Measurements from ENCODE around the gene SH3BGR.
"Not testable (repeated sequence)": the region's sequence is repeated elsewhere in the genome, so short reads cannot be mapped to it uniquely, and the experiment has no call there.

The SH3BGR gene

DNA sequence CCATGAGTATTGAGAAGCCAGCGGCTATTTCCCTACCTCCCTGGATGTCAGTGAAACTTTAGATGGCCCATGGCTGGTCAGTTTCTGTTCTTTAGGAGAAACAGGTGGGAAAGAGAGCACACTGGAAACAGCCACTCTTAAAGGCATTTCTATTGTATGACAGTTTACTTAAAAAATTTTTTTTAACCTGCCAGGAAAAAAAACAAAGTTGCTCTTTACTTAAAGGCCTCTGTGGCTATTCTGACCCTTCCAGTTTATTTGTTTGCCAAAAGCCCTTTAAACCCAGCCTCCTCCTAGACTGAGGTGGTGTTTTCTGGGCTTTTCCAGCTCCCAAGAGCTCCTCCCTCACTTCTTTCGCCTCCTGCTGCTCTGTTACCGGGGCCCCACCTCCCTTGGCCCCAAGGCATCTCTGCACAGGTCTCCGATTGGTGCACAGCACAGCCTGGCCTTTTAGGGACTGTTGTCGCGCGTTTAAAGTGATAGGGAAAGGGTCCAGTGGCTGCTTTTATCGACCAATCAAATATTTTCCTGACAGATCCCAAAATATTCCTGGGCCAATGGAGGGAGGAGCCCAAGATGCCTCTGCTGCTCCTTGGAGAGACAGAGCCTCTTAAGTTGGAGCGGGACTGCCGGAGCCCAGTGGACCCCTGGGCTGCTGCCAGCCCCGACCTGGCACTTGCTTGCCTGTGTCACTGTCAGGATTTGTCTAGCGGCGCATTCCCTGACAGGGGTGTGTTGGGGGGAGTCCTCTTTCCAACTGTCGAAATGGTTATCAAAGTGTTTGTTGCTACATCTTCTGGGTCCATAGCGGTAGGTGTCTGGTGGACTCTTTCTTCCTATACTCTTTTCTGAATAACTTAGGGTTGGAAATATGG, at the start of gene SH3BGR:
TSS of gene SH3BGR (plus strand) at position 639 of the 875 bp plus-strand sequence. CDS start at position 766, 127 bp downstream.
- no peak for DNase-seq (ENCODE audit: low read depth, low spot score)
- no peak within 1 kb of the TSS for H3K4me3 ChIP-seq (ENCODE audit: low read depth, low read length)
- POLR2A ChIA-PET, result no interaction called here
- TF ChIP-seq, protein P1, sequence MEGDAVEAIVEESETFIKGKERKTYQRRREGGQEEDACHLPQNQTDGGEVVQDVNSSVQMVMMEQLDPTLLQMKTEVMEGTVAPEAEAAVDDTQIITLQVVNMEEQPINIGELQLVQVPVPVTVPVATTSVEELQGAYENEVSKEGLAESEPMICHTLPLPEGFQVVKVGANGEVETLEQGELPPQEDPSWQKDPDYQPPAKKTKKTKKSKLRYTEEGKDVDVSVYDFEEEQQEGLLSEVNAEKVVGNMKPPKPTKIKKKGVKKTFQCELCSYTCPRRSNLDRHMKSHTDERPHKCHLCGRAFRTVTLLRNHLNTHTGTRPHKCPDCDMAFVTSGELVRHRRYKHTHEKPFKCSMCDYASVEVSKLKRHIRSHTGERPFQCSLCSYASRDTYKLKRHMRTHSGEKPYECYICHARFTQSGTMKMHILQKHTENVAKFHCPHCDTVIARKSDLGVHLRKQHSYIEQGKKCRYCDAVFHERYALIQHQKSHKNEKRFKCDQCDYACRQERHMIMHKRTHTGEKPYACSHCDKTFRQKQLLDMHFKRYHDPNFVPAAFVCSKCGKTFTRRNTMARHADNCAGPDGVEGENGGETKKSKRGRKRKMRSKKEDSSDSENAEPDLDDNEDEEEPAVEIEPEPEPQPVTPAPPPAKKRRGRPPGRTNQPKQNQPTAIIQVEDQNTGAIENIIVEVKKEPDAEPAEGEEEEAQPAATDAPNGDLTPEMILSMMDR (IDR thresholded peaks at IDR 0.05; ENCODE audit: insufficient read depth, low read length, missing control alignments), result no peak
- CTCF ChIA-PET, result no interaction called here

DNA sequence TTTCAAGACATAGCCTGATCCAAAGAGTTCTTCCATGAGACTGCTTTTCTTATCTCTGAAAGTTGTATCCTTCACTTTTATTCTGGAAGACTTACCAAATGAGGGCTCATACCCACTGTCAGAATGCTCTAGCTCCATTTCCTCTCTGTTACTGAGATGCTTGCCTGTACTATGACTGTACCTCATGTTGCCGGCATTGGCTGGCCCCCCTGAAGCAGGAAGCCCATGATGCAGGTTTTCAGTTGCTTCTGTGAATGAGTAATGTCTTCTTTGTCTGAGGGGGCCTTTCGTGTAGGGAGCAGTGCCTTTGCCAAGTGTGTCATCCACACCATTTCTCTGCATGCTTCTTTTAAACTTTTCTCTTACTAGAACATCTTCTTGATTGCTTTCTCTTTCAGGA, 45.7 kb upstream of the SH3BGR start:
- TF ChIP-seq, protein P1 (IDR thresholded peaks at IDR 0.05; ENCODE audit: insufficient read depth, low read length, missing control alignments), result no peak
- ChIA-PET POLR2A (no interaction called here), CTCF (interaction anchor here (2.2 kb wide), 1 partner anchor 15 kb away, joined by 12 read pairs; no protein-coding TSS in a partner anchor)
- H3K4me3 ChIP-seq (ENCODE audit: low read depth, low read length), result no peak overlapping the region
- DNase-seq (ENCODE audit: low read depth, low spot score), result no peak

DNA sequence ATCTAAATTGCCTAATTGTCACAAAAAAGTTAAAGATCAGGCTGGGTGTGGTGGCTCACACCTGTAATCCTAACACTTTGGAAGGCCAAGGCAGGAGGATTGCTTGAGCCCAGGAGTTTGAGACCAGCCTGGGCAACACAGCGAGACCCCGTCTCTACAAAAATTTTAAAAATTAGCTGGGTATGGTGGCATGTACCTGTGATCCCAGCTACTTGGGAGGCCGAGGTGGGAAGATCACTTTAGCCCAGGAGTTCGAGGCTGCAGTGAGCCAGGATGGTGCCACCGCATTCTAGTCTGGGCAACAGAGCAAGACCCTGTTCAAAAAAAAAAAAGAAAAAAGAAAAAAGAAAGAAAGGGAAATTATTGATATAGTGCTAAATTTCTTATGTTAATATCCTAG, 32.6 kb upstream of the SH3BGR start:
- CTCF ChIA-PET, result interaction anchor here (1.7 kb wide), 1 partner anchor 22 kb away, joined by 8 read pairs; no protein-coding TSS in a partner anchor
- not testable (repeated sequence) for H3K4me3 ChIP-seq (ENCODE audit: low read depth, low read length); DNase-seq (ENCODE audit: low read depth, low spot score)
- POLR2A ChIA-PET, result interaction anchor here (0.7 kb wide), 1 partner anchor 24 kb away, joined by 3 read pairs; no protein-coding TSS in a partner anchor

DNA sequence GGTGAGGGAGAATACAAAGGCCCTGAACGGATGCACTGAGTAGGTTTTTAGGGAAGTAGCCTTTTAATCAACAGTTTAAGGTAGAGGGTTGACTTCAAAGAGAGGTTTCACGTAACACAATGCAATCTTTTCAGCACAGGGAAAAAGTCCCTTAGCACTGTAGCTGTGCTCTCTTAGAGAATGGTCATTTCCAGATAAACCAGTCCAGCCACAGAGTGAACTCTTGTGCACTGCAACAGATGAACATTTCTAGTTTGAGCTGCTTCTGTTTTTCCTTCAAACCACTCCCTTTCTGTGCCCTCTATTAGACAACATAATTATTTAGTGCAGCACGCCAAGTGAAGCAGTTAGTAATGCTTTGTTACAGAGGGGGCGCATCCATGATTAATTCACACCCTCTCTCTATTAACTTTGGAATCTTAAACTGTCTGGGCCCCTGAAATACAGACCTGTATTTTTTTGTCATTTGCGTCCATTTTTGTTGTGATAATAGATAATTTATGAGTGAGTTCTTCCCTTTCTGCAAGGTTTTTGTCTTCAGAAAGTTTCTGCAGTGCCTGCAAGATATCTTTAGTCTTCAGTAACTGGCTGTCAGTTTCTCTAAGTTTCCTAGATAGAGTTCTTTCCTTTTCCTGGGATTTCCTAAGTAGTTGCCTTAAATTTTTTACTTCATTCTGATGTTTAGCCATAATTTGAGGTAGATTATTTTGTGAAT, 29.1 kb upstream of the SH3BGR start:
- H3K4me3 ChIP-seq (ENCODE audit: low read depth, low read length), result no peak overlapping the region
- DNase-seq (ENCODE audit: low read depth, low spot score), result no peak
- TF ChIP-seq, protein P1 (IDR thresholded peaks at IDR 0.05; ENCODE audit: insufficient read depth, low read length, missing control alignments), result no peak
- ChIA-PET CTCF (interaction anchor here (1.2 to 6.1 kb wide), 3 partner anchors 18 to 31 kb away, joined by 4 to 28 read pairs (median 6); no protein-coding TSS in a partner anchor), POLR2A (interaction anchor here (0.7 kb wide), 1 partner anchor 40 kb away, joined by 3 read pairs; no protein-coding TSS in a partner anchor)

DNA sequence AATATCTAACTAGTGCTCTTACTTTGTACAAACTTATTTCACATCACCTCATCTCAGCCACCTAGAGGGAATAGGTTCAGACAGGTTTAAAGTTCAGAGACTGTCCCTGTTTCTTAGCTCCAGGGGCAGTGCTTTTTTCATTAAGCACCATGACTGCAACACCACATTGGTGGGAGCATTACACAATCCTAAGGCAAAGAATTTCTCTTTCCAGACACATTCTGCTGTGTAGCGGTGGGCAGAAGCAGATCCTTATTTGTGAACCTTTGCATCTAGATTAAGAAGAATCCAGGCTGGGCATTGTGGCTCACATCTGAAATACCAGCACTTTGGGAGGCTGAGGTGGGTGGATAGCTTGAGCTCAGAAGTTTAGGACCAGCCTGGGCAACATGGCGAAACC, 22.3 kb upstream of the SH3BGR start:
- POLR2A ChIA-PET, result no interaction called here

DNA sequence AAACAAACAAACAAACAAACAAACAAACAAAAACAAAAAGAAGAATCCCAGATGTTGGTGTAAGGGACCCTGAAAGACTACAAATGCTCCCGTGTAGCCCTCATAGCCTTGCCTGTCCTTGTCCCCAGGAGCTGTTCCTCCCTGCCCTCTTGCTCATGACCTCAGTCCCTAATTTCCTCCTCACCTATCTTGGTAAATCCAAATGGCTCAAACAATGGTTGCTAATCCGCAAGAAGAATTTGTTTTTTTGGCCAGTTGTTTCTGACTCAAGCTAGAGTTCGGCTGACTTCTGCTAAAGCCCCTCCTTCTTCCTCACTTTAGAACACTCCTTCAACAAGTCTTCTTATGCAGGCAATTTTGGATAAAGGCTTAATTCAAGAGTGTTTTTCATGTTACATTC, 21.8 kb upstream of the SH3BGR start:
- TF ChIP-seq, protein P1 (IDR thresholded peaks at IDR 0.05; ENCODE audit: insufficient read depth, low read length, missing control alignments), result no peak
- ChIA-PET POLR2A (no interaction called here), CTCF (interaction anchor here (5.3 kb wide), 1 partner anchor 12 kb away, joined by 43 read pairs; no protein-coding TSS in a partner anchor)
- no peak for DNase-seq (ENCODE audit: low read depth, low spot score)
- no peak overlapping the region for H3K4me3 ChIP-seq (ENCODE audit: low read depth, low read length)

More for the DNA sequence above, 22.3 kb upstream of the SH3BGR start:
- no peak for DNase-seq (ENCODE audit: low read depth, low spot score)
- CTCF ChIA-PET, result interaction anchor here (5.3 kb wide), 1 partner anchor 13 kb away, joined by 43 read pairs; no protein-coding TSS in a partner anchor
- no peak overlapping the region for H3K4me3 ChIP-seq (ENCODE audit: low read depth, low read length)
- TF ChIP-seq, protein P1 (IDR thresholded peaks at IDR 0.05; ENCODE audit: insufficient read depth, low read length, missing control alignments), result no peak

All from AG04449 (cell line).